Measurements from ENCODE around the gene AFF1.

The AFF1 gene

GRCh38 chr4:87152310-87153041, 217.7 kb downstream of the AFF1 start:
- no peak for DNase-seq (ENCODE audit: low read depth)

- DNase-seq (ENCODE audit: low read depth) = no peak
These were observed 218.5 kb downstream of the AFF1 start for GRCh38 chr4:87153078-87153870.

DNA sequence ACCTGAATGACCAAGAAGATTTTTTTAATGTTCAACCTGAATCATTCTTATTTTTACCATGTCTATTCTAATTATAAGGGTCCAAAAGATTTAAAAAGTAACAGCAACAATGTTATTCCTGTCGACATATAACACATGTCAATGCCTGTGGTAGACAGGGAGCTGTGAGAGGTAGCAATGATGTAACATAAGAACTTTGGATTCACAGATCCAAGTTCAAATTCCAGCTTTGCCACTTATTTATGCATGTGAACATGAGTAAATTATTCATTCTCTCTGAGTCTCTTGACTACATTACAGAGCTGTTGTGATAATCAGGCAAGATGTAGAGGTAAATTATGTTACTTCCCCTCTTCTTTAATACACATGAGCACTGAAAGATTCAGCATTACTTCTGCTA, 231.1 kb downstream of the AFF1 start:
- no peak for DNase-seq (ENCODE audit: low read depth)

DNA sequence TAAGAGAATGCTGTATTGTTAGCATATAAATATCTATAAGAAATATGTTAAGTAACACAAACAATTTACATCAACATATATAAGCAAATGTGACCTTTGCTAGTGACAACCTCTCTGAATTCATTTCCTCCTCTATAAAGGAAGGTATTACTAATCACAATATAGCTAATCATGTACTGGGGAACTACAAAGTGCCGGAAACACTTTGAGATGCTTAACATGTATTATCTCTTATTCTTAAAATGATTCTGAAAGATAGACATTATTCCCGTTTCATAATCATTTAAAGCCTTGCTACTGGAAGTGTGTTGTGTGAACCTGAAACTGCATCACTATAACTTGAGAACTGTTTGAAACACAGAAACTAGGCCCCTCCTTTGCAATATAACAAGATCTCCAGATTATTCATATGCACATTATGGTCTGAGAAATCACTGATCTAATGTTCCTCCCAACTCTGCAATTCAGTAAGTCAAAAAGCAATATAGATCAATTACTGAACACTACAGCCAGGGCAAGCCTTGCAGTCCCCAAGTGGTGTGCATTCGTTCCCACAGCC, 231.6 kb downstream of the AFF1 start:
- DNase-seq (ENCODE audit: low read depth) = no peak

GRCh38 chr4:87171944-87172343, 237.1 kb downstream of the AFF1 start:
- DNase-seq (ENCODE audit: low read depth) = no peak

DNA sequence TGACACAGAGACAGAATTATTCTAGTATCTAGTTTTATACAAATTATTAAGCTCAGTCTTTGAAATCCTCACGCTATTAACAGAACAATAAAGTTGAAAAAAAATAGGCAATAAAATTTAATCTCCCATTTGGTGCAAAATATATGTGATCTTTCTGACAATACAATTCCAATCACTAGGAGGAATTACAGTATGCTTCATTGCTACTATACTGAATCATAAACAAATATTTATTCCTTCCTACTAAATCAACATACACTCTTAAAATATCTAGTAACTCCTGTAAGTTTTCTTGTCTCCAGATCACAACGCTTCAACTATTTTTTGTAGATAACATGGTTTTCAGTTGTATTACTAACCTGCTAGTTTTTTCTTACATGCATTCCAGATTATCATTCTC, 239.9 kb downstream of the AFF1 start:
- DNase-seq (ENCODE audit: low read depth) = no peak

GRCh38 chr4:87179751-87180150, 244.9 kb downstream of the AFF1 start:
- DNase-seq (ENCODE audit: low read depth) = no peak

DNA sequence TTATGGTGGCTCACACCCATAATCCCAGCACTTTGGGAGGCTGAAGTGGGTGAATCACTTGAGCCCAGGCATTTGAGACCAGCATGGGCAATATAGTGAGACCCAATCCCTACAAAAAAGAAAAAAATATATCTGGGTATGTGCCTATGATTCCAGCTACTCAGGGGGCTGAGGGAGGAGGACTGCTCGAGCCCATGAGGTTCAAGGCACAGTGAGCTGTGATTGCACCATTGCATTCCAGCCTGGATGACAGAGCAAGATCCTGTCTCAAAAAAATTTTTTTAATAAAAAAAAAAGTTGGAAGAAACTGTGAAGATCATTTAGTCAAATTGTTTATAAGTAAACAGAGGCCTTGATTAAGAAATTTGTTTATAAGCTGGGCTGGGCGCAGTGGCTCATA, 246.0 kb downstream of the AFF1 start:
- no peak for DNase-seq (ENCODE audit: low read depth)

DNA sequence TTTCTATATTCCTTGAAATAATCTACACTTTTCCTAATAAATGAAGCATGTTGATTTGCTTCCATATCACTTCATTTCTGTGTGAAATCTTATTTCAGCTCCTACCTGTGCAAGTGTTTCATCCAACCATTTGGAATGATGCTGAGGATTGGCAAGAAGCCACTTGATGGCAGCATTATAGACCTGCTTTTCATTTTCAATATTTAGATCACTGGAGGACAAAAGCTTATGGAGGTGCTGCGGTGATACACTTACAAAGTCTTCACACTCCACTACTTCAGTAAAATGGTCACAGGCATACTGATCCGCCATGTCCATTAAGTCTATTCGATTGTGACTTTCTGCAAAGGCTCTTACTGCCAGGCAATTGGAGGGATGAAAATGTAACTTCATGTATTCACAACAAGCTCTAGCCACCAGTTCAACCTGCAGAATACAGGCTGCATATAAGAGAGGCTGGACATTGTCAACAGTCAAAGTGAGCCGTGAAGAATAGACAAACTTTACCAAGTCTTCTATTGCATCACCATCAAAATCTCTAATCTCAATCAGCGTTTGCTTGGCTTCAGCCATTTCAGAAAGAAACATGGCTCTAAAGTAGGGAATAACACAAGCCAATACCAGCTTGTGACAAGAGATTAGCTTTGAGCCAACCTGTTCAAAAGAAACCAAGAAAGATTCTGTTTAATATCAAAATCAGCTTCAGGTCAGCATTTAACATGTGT, 250.5 kb downstream of the AFF1 start:
- no peak for DNase-seq (ENCODE audit: low read depth)

- DNase-seq (ENCODE audit: low read depth) = no peak
These were observed 253.2 kb downstream of the AFF1 start for GRCh38 chr4:87188048-87188447.

DNA sequence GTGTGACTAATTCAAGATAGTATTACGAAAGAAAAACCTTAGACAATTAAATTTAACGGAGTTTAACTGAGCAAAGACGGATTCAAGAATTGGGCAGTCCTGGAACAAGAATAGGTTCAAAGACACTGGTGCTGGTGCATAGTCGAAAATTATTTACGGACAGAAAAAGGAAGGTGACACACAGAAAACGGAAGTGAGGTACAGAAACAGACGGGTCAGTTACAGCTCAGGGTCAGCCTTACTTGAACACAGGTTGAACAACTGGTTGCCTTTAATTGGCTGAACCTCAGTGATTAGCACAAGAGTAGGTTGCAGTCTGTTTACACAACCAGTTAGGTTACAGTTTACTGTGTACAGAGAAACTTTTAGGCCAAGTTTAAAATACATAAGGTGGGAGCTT, 254.1 kb downstream of the AFF1 start:
- no peak for DNase-seq (ENCODE audit: low read depth)
